GM10266 (cell line): Measurements from ENCODE around the gene TYR.

ENCODE experiments used
- DNase-seq: peaks from one replicate; pipeline ENCODE4 v3.0.0; 2012; ENCODE audit errors: extremely low spot score
- CTCF ChIP-seq: IDR thresholded peaks from 2 replicates; pipeline ENCODE4 v1.5.1; 2012; ENCODE audit warnings: mild to moderate bottlenecking, low read depth; ENCODE audit not compliant: control insufficient read depth, insufficient read depth; ENCODE audit errors: missing control alignments

The TYR gene

GRCh38 chr11:89177691-89178231 is at the start of gene TYR:
Gene TYR, plus strand, starts transcription at chr11:89177875. Its CDS starts 79 bp downstream, at chr11:89177954.
- DNase-seq, result no peak
- TF ChIP-seq CTCF, result no peak

GRCh38 chr11:89136606-89137005 is 41.1 kb upstream of the TYR start:
- no peak for TF ChIP-seq CTCF
- DNase-seq, result no peak

- TF ChIP-seq CTCF, result no peak
- DNase-seq, result no peak
Observed at GRCh38 chr11:89147229-89147628, 30.4 kb upstream of the TYR start.

- DNase-seq, result no peak
- TF ChIP-seq CTCF, result no peak
Observed at GRCh38 chr11:89159974-89160373, 17.7 kb upstream of the TYR start.

GRCh38 chr11:89161949-89162348 is 15.7 kb upstream of the TYR start:
- no peak for DNase-seq
- TF ChIP-seq CTCF, result no peak

GRCh38 chr11:89163686-89164085 is 14.0 kb upstream of the TYR start:
- no peak for TF ChIP-seq CTCF
- DNase-seq, result no peak

- no peak for TF ChIP-seq CTCF
- no peak for DNase-seq
Observed at GRCh38 chr11:89168396-89168795, 9.3 kb upstream of the TYR start.
